HG03108 (cell line): Measurements from ENCODE around the gene SP7.
"Not testable (repeated sequence)": the region's sequence is repeated elsewhere in the genome, so short reads cannot be mapped to it uniquely, and the experiment has no call there.

Experiments used
- ATAC-seq: cut with Tn5 transposase; IDR thresholded peaks from one replicate; pipeline ENCODE4 v1.9.1; 2021; ENCODE audit warnings: moderate library complexity; ENCODE audit not compliant: unreplicated experiment

Gene SP7

DNA sequence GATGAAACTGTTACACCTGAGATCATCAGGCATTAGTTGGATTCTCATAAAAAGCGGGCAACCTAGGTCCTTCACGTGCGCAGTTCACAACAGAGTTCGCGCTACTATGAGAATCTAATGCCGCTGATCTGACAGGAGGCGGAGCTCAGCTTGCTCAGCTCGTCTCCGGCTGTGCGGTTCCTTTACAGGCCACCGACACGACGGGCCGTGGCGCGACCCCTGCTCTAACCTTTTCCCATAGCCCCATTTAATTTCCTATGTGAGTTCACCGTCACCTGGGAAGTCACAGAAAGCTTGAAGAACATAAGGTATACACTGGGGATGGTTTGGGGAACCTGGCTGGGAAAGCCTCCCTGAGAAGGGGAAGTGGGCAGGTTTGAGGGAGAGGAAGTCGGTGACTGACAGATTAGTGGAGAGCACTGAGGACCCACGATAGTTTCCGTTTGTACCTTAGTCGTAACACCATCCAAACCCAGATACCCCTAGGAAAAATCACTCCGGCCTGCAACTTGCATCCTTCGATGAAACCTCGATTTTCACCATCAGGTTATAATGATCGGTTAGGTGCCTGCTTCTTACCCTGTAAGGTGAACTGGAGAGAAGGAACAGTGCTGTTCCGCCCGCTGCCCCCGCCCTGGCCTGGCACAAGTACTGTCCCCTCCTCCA lies 11.9 kb downstream of the SP7 start:
- peak; percentile 27 for ATAC-seq

DNA sequence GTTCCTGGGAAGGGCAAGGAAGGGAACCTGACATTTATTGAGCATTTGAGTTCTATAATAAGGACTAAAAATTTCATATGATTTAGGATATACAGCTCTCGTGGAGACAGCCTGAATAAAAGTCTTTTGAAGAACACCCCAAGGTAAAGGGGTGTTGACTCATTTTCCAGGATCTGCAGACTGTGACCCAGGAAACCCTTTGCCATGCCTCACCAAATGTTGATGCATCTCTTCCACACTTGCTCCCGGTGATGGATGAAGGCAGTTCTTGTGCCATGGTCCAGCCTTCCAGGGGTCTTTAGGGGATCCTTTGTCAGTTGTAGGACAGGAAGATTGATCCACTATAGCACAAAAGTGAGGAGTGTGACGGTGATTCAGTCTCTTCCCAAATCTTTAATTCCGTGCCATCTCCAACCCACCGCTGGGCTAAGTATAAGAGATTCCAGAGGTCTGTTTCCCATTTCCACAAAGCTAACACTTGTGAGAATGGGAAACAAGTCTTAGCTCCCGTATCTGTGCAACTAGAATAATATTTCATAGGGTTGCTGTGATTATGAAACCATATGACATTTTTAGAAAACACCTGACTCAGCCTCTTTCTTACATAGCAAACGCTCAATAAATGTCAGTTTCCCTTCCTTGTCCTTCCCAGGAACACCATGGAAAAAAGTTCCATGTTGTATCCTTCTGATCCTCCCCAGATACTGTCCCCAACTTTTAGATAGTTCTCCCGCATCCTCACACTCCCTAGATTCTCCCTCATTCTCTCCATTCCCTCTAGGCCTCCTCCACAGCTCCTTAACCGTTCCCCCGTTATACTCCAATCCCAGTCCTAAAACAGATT lies 15.6 kb downstream of the SP7 start:
- no peak for ATAC-seq

DNA sequence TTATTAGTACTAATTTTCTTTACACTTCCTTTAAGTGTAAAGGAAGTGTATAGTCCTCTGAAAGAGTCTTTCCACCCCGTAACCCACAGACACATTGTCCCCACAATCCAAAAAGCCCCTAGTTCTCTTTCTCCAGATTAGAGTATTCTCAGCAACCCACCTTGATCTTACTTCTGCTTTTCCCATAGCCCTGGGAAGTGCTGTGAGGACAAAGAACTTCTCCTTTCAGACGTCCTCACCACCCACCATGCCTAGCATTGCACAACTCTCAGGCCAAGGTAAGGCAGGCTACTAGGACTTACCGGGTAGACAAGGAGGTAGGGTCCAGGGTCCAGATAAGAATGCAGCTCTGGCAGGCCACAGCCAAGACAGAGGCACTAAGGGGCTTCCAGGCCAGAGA lies 22.2 kb downstream of the SP7 start:
- ATAC-seq, result no peak

DNA sequence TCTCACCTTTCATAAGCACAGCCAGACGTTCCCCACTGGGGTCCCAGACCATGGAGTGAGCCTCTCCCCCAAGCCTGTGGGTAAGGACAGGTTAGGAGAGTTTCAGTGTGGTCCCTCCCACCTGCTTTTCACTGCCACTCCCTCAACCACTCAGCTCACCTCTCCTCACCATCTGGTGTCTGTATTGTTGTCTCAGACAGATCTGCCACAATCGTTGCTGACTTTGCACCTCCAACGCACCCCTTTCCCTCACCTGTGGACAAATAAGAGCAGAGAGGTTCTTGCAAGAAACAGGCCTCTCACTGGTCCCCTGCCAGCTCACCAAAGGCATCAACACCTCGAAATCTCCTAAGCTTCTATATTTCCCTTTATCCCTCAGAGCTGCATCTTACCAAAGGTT lies 27.9 kb downstream of the SP7 start:
- no peak for ATAC-seq

DNA sequence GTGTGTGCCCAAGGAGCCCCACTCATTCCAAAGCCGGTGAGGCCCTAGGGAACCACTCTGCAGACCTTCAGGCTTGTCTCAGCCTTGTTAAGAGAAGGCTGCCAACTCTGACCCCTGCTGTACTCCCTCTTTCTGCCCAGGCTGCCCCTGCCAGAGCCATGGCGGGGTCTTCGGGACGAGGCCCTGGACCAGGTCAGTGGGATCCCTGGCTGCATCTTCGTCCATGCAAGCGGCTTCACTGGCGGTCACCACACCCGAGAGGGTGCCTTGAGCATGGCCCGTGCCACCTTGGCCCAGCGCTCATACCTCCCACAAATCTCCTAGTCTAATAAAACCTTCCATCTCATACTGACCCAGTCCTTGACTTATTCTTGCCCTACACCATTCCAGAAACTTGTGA lies 29.3 kb downstream of the SP7 start:
- no peak for ATAC-seq

DNA sequence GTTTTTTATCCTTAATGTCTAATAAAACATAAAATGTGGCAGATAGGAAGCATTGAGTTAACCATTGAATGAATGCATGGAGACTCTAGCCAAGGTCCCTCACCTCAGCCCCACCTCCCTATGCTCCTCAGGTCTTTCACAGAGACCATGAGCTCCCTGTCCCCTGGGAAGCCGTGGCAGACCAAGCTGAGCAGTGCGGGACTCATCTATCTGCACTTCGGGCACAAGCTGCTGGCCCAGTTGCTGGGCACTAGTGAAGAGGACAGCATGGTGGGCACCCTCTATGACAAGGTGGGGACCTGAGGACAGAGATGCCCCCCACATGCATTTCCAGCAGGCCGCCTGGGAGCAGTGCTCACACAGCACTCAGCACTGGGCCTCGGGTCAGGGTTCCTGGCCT lies 33.3 kb downstream of the SP7 start:
- ATAC-seq, result no peak

DNA sequence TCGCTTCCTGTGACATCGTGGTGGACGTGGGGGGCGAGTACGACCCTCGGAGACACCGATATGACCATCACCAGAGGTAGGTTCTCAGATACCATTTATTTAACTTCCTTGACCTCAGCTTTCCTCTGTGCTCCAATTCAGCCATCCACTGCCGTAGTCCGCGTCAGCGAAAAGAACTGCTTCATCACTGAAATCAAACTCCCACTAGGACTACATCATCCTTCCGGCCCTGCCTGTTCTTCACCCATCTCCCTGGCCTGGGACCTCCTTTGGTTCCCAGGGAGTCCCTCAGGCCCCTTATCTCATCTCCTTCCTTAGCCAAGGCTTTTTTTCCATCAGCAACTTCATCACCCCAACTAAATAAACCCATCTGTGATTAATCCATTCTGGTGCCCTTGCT lies 36.0 kb downstream of the SP7 start:
- ATAC-seq, result no peak

- peak; percentile 70 for ATAC-seq
These were observed 36.5 kb downstream of the SP7 start, which contains the start of gene MYG1 for GRCh38 chr12:53299454-53300180. Gene MYG1, plus strand, starts transcription at chr12:53299695. Its CDS starts 43 bp downstream, at chr12:53299738.

- ATAC-seq, result no peak
These were observed 37.1 kb downstream of the SP7 start for GRCh38 chr12:53299101-53299453.

DNA sequence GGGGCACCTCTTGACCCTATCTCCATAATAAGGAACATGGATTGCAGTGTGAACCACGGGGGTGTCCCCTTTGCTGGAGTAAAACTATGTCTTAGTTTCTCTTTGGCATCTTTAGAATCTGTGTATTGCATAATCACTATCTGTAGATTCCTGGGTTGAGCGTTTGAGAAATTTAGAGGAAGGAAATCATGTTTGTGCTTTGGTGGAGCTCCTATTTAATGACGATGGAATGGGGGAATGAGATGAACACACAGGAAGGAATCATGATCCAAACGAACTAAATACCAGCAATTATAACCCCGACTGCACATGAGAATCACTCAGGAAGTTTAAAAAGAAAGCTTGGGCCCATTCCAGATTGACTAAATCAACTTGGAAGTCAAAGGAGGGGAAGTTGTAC lies 38.0 kb downstream of the SP7 start:
- ATAC-seq, result no peak

GRCh38 chr12:53297106-53297505 lies 39.0 kb downstream of the SP7 start:
- ATAC-seq, result not testable (repeated sequence)

- ATAC-seq, result no peak
These were observed 40.3 kb downstream of the SP7 start for GRCh38 chr12:53295891-53296219.

DNA sequence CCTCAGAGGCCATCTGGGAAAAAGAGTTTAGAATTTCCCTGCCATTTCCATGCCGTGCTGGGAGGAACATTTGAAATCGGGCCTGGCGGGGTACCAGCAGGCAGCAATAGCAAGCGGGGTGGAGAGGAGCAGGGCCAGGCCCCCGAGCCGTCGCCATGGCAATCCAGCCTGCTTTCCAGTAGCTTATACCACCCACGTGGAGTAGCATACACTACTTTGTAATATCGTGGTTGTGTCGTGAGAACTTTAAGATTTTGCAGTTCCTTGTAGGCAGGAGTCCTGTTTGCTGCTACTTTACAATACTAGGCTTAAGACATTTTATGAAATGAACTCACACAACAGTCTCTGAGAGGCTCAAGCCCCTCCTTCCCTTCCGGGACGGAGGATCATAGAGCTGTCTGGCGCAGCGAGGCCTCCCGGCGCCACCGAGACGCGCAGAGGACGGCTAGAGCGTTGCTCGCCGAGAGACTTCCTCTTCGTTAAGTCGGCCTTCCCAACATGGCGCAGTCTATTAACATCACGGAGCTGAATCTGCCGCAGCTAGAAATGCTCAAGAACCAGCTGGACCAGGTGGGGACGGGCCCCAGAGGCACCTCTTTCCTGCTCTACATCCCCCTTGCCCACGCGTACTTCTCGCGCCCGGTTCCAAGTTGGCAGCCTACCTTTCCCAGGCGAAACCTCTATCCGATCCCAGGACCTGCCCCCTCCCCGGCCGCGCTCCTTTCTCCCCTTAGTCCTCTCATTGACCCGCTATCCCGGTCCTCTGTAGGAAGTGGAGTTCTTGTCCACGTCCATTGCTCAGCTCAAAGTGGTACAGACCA lies 40.9 kb downstream of the SP7 start, which contains the start of gene PFDN5:
PFDN5 (plus strand) TSS at position 473 of the 821 bp plus-strand sequence; CDS start at position 499, 26 bp downstream.
- ATAC-seq, result peak; percentile 84

GRCh38 chr12:53292426-53292825 lies 43.7 kb downstream of the SP7 start:
- ATAC-seq, result no peak

- ATAC-seq, result no peak
These were observed 45.5 kb downstream of the SP7 start for GRCh38 chr12:53290661-53291060.

DNA sequence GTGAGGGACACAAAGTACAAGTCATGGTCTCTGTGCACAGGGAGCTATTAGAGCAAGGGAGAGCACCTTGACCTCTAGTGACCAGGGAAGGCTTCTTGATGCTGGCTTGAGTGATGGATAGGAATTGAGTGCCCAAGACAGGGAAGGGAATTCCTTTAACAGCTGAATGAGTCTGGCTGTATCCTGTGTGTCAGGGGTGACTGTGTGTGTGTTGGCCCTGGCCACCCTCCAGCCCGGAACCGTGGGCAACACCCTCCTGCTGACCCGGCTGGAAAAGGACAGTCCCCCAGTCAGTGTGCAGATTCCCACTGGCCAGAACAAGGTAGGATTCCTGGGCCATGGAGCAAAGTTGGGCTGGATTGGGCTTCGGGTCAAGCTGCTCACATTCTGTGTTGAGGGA lies 46.3 kb downstream of the SP7 start:
- ATAC-seq, result no peak

DNA sequence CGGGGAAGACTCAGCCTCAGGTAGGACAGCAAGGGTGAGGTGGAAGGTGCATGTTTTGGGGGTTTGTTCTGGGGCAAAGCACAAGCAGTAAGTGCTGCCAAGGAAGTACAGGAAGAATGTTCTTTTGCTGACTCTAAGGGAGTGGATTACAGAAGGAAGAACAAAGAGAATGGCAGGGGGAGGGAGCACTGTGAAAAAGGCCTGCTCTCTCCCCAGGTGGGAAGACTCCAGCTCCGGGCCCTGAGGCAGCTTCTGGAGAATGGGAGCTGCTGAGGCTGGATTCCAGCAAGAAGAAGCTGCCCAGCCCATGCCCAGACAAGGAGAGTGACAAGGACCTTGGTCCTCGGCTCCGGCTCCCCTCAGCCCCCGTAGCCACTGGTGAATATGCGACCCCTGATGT lies 47.8 kb downstream of the SP7 start:
- ATAC-seq, result no peak

DNA sequence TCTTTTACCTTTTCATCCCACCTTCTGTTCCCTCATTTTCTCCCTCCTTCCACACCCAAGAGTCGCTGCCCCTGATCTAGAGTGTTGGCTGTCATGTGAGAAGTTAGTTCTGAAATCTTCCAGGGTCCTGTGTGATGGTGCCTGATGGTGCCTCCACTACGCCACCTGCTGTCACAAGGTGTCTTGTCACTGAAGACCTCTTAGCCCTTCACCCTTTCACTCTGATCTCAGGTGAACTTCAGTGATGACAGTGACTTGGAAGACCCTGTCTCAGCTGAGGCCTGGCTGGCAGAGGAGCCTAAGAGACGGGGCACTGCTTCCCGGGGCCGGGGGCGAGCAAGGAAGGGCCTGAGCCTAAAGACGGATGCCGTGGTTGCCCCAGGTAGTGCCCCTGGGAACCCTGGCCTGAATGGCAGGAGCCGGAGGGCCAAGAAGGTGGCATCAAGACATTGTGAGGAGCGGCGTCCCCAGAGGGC lies 48.4 kb downstream of the SP7 start:
- no peak for ATAC-seq

DNA sequence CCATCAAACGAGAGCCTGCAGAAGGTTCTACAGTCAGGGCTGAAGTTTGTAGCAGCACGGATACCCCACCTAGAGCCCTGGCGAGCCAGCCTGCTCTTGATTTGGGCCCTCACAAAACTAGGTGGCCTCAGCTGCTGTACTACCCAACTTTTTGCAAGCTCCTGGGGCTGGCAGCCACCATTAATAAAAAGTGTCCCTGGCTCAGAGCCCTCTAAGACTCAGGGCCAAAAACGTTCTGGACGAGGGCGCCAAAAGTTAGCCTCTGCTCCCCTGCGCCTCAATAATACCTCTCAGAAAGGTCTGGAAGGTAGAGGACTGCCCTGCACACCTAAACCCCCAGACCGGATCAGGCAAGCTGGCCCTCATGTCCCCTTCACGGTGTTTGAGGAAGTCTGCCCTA lies 49.7 kb downstream of the SP7 start:
- ATAC-seq, result no peak

DNA sequence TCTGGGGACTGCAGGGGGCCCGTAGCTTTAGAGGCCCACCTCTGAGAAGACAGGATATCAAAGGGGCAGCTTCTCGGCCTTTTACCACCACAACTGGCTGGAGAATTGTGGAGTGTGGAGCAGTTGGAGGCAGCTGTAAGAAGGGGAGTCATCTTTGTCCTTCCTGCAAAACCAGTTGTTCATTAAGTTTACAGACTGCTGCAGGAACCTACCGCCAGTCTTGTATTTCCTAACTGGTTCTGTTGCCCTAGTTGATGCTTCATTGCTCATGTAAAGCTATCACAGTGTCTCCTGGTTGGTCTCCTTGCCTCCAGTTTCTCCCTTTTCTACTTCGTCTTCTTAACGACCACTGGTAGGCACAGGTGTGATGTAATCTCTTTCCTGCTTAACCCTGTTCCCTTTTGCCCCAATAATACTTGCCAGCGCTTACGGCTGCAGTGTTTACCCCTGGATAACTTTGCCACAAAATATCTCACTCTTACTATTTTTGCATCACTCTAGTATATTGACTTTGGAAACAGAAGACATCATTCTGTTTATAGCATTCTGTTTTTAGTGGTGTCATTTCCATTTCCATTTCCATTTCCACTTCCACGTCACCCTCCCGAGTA lies 56.2 kb downstream of the SP7 start:
- ATAC-seq, result no peak
